Ovary (tissue), 9 donors: ENCODE results near the gene LEFTY2. TPM values are rescaled to one million over a fixed set of nuclear protein-coding genes. Genes with fewer than 3 reads are reported as not detected.

Experiments
- DNase-seq, 5 donors: peaks; one replicate each; pipeline ENCODE4 v3.0.0-alpha.2; 2019 to 2020
- H3K27ac ChIP-seq, 2 donors: fragments of 200-600 bp; one replicate each; pipeline versions ENCODE4 v1.5.1 to v1.8.0; 2019 to 2022
- H3K27me3 ChIP-seq: fragments of 200-600 bp; one replicate; pipeline ENCODE4 v1.8.0; 2022
- H3K36me3 ChIP-seq: fragments of 200-600 bp; sonication (generic); one replicate; pipeline ENCODE4 v1.5.1; 2019
- H3K4me1 ChIP-seq: one replicate; pipeline ENCODE4 v1.8.1; 2013; ENCODE audit warnings: mild to moderate bottlenecking, moderate library complexity; ENCODE audit not compliant: insufficient read depth
- H3K4me3 ChIP-seq: fragments of 200-600 bp; sonication (generic); one replicate; pipeline ENCODE4 v1.5.1; 2017
- H3K9me3 ChIP-seq, 2 donors: fragments of 200-600 bp in 1 of 2; sonication (generic) in 1 of 2; one replicate each; pipeline versions ENCODE4 v1.5.1 to v1.8.1; 2013 to 2019; ENCODE audit warnings: mild to moderate bottlenecking in 1 of 2, moderate library complexity in 1 of 2
- CTCF ChIP-seq, 3 donors: fragments of 450-650 bp in 2 of 3; fragments of 200-600 bp in 1 of 3; IDR thresholded peaks; one replicate each; pipeline versions ENCODE4 v1.5.1 to v1.8.0; 2016 to 2022; ENCODE audit warnings: antibody characterized with exemption in 3 of 3, mild to moderate bottlenecking in 1 of 3
- EP300 ChIP-seq: sonication (generic); formaldehyde crosslinking; IDR thresholded peaks from one replicate; pipeline ENCODE4 v1.6.1; 2017; ENCODE audit warnings: antibody characterized with exemption
- POLR2A ChIP-seq: fragments of 450-650 bp; IDR thresholded peaks from one replicate; pipeline ENCODE4 v1.6.1; 2017; ENCODE audit warnings: antibody characterized with exemption, mild to moderate bottlenecking, moderate library complexity
- WGBS, 3 donors: extraction: QIAGEN DNeasy Blood & Tissue Kit in 1 of 3; methylation state at CpG; one replicate each; pipeline versions ENCODE4 v1.1.5 to v1.1.7; 2013 to 2017; 5-methylcytosine and 5-hydroxymethylcytosine counted together
- intact Hi-C, 4 donors: fragments of 100-400 bp; cut with DNase I; formaldehyde crosslinking; loops; one replicate each; pipeline versions ENCODE4 v1.11.0 to v1.15.1; 2022 to 2023
- polyA plus RNA-seq, 2 donors: library from polyadenylated mRNA; stranded (reverse); fragments of 200-250 nt in 1 of 2; fragments of 350-450 nt in 1 of 2; fragmentation: Illumina TruSeq in 1 of 2; extraction: RNeasy Lipid Tissue Mini Kit (QIAGEN cat#74804) in 1 of 2; gene quantifications; one replicate each; pipeline ENCODE4 v1.2.3, GENCODE V29; 2013 to 2014
- total RNA-seq, 7 donors: library from RNA; depleted of rRNA in 2 of 7; stranded (reverse); fragments of >200 nt in 2 of 7; fragmentation: NEBNext Ultra II Directional in 3 of 7; extraction: Animal tissue kit (Norgen Biotek cat#: 25700) in 3 of 7; gene quantifications; one replicate each; pipeline versions ENCODE4 v1.1.0 to v1.2.4, GENCODE V29; 2016 to 2023
- donor health status: DM: no; HTN: no; CAD: no; lungs with moderate emphysema.
- donor health status: DM: no; HTN: no; CAD: no.
- donor health status: Bipolar disorder and iron deficiency.
- donor health status: DM: yes; HTN: yes; CAD: no.
- donor health status: DM: no; HTN: no; CAD: no.
- donor health status: DM: yes; HTN: yes; CAD: no.

The LEFTY2 gene
- total and polyA plus RNA-seq, 9 donors: 9.7 to 196 (median 21.4) TPM

GRCh38 chr1:225949041-225949440 lies 8.0 kb upstream of the LEFTY2 start:
- DNase-seq: no peak
- Histone ChIP-seq H3K9me3 (no peaks in the 10 kb centered on the region), H3K4me3 (no peak overlapping the region), H3K36me3 (no peaks in the 10 kb centered on the region), H3K4me1 (no peaks in the 10 kb centered on the region), H3K27me3 (no peaks in the 10 kb centered on the region), H3K27ac (no peak overlapping the region)
- WGBS, 3 donors: 61 to 69% (median 62%) methylated on average over 6 of the region's 6 CpGs
- intact Hi-C loops: no loop called here
- TF ChIP-seq EP300 (no peak), POLR2A (no peak), CTCF (IDR thresholded peaks at IDR 0.05) (no peak)

DNA sequence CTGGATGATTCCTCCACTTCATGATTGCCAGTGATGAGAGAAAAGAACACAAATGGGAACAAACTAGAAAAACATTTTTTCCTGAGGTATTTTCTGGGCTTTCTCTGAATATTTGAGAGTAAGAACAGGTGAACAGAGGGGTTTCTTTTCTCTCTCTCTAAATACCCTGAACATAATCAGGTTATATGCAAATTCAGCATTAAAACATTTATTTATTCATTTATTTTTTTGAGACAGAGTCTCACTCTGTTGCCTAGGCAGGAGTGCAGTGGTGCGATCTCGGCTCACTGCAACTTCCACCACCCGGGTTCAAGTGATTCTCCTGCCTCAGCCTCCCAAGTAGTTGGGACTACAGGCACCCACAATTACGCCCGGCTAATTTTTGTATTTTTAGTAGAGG lies 5.8 kb upstream of the LEFTY2 start:
- no peaks in the 10 kb centered on the region for H3K9me3 ChIP-seq
- no peak for DNase-seq
- no peak overlapping the region for H3K27ac ChIP-seq
- H3K36me3 ChIP-seq: no peaks in the 10 kb centered on the region
- no peaks in the 10 kb centered on the region for H3K27me3 ChIP-seq
- intact Hi-C loops: no loop called here
- peaks cover under 1% of the 10 kb centered on the region for H3K4me1 ChIP-seq
- TF ChIP-seq EP300 (no peak), CTCF (IDR thresholded peaks at IDR 0.05) (no peak), POLR2A (no peak)
- H3K4me3 ChIP-seq: no peak overlapping the region
- WGBS, 3 donors: 94 to 97% (median 95%) methylated on average over 5 of the region's 5 CpGs

- intact Hi-C loops: no loop called here
- H3K9me3 ChIP-seq: no peaks in the 10 kb centered on the region
- no peak for TF ChIP-seq POLR2A
- no peak for TF ChIP-seq EP300
- no peak for TF ChIP-seq CTCF (IDR thresholded peaks at IDR 0.05)
- H3K27ac ChIP-seq: no peak overlapping the region
- no peak for DNase-seq
- H3K27me3 ChIP-seq: no peaks in the 10 kb centered on the region
- peaks cover 5% of the 10 kb centered on the region for H3K4me1 ChIP-seq
- H3K4me3 ChIP-seq: no peak overlapping the region
- WGBS, 3 donors: 66 to 80% (median 78%) methylated on average over 4 of the region's 4 CpGs
- no peaks in the 10 kb centered on the region for H3K36me3 ChIP-seq
Observed at GRCh38 chr1:225946082-225946620, 5.1 kb upstream of the LEFTY2 start.

- Histone ChIP-seq H3K36me3 (no peaks in the 10 kb centered on the region), H3K27ac (no peak overlapping the region), H3K4me3 (no peak overlapping the region), H3K27me3 (no peaks in the 10 kb centered on the region), H3K9me3 (no peaks in the 10 kb centered on the region), H3K4me1 (peaks cover 11% of the 10 kb centered on the region)
- intact Hi-C loops: no loop called here
- TF ChIP-seq CTCF (IDR thresholded peaks at IDR 0.05) (no peak), EP300 (no peak), POLR2A (no peak)
- no peak for DNase-seq
- 70 to 83% (median 71%) methylated on average over 4 of the region's 4 CpGs for WGBS, 3 donors
Observed at GRCh38 chr1:225945564-225945963, 4.5 kb upstream of the LEFTY2 start.
